ENCODE results near the gene SF3B6. TPM values are rescaled to one million over a fixed set of nuclear protein-coding genes. Genes with fewer than 3 reads are reported as not detected.

Gene SF3B6
- total and polyA plus RNA-seq, 2 experiments from 2014 or later: 140 to 565 TPM

DNA sequence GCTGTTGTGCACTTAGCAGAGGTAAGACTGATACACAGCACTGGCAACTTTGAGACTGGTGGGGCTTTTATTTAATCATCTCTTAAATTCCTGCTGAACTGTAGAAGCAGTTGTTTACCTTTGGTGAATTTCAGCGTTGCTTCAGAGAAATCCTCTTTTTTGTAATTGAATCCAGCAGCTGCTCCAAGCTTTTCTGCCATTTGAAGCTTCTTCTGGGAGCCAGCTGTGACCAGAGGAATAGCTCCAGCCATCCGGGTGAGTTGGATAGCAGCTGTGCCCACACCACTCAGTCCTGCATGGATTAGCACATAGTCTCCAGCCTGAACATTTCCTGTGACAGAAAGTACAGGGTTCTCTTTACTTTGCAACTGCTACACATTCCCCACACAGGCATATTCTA is 4.6 kb upstream of the SF3B6 start (continued):
- TF ChIP-seq JUNB (IDR thresholded peaks at IDR 0.05; ENCODE audit: unreplicated experiment) (no peak), STAT1 (IDR thresholded peaks at IDR 0.05; ENCODE audit: unreplicated experiment) (no peak), ZNF331 (CRISPR knock-in tag; IDR thresholded peaks at IDR 0.05; ENCODE audit: low read depth) (no peak), NANOG (IDR thresholded peaks at IDR 0.05; ENCODE audit: borderline replicate concordance) (no peak), EZH2phosphoT487 (IDR thresholded peaks at IDR 0.05; ENCODE audit: unreplicated experiment) (no peak), POLR2AphosphoS5 (IDR thresholded peaks at IDR 0.05; ENCODE audit: low read depth) (no peak)
- TF ChIP-seq, protein P1, sequence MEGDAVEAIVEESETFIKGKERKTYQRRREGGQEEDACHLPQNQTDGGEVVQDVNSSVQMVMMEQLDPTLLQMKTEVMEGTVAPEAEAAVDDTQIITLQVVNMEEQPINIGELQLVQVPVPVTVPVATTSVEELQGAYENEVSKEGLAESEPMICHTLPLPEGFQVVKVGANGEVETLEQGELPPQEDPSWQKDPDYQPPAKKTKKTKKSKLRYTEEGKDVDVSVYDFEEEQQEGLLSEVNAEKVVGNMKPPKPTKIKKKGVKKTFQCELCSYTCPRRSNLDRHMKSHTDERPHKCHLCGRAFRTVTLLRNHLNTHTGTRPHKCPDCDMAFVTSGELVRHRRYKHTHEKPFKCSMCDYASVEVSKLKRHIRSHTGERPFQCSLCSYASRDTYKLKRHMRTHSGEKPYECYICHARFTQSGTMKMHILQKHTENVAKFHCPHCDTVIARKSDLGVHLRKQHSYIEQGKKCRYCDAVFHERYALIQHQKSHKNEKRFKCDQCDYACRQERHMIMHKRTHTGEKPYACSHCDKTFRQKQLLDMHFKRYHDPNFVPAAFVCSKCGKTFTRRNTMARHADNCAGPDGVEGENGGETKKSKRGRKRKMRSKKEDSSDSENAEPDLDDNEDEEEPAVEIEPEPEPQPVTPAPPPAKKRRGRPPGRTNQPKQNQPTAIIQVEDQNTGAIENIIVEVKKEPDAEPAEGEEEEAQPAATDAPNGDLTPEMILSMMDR (conservative IDR thresholded peaks at IDR 0.05; ENCODE audit: low read depth in 2 of 2): no peak
- TF ChIP-seq, protein P2, sequence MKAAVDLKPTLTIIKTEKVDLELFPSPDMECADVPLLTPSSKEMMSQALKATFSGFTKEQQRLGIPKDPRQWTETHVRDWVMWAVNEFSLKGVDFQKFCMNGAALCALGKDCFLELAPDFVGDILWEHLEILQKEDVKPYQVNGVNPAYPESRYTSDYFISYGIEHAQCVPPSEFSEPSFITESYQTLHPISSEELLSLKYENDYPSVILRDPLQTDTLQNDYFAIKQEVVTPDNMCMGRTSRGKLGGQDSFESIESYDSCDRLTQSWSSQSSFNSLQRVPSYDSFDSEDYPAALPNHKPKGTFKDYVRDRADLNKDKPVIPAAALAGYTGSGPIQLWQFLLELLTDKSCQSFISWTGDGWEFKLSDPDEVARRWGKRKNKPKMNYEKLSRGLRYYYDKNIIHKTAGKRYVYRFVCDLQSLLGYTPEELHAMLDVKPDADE (IDR thresholded peaks at IDR 0.05): no peak
- TF ChIP-seq, protein P3, sequence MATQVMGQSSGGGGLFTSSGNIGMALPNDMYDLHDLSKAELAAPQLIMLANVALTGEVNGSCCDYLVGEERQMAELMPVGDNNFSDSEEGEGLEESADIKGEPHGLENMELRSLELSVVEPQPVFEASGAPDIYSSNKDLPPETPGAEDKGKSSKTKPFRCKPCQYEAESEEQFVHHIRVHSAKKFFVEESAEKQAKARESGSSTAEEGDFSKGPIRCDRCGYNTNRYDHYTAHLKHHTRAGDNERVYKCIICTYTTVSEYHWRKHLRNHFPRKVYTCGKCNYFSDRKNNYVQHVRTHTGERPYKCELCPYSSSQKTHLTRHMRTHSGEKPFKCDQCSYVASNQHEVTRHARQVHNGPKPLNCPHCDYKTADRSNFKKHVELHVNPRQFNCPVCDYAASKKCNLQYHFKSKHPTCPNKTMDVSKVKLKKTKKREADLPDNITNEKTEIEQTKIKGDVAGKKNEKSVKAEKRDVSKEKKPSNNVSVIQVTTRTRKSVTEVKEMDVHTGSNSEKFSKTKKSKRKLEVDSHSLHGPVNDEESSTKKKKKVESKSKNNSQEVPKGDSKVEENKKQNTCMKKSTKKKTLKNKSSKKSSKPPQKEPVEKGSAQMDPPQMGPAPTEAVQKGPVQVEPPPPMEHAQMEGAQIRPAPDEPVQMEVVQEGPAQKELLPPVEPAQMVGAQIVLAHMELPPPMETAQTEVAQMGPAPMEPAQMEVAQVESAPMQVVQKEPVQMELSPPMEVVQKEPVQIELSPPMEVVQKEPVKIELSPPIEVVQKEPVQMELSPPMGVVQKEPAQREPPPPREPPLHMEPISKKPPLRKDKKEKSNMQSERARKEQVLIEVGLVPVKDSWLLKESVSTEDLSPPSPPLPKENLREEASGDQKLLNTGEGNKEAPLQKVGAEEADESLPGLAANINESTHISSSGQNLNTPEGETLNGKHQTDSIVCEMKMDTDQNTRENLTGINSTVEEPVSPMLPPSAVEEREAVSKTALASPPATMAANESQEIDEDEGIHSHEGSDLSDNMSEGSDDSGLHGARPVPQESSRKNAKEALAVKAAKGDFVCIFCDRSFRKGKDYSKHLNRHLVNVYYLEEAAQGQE (IDR thresholded peaks at IDR 0.05; ENCODE audit: unreplicated experiment): no peak

DNA sequence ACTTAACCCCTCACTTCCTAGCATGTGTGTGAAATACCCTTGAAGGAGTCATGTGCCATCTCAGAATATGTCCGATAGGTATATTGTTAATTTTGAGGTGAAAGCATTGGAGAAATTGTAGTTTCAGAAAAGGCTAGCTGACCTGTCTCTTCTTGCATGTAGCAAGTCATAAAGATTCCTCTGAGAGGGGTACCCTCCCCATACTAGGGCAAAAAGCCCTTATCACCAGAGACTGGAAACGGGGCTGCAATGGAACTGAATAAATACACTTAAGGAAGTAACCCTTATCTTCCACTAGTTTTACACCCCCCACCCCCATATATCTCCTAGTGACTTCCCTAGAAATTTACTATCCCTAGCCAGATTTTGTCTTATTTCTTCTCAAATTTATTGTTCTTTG is 1.8 kb upstream of the SF3B6 start:
- Histone ChIP-seq H3F3A (replicated peaks; ENCODE audit: low read depth) (peaks cover 27% of the 10 kb centered on the region), H3K36me3 (ENCODE audit: insufficient read depth) (peaks cover 20% of the 10 kb centered on the region), H4K20me1 (replicated peaks; ENCODE audit: insufficient read depth) (no peaks in the 10 kb centered on the region; the same call in 1 of the 2 replicates), H3K9me2 (ENCODE audit: insufficient read depth) (no peaks in the 10 kb centered on the region), H3K79me2 (replicated peaks; ENCODE audit: insufficient read depth) (peaks cover 33% of the 10 kb centered on the region), H3K4me2 (peak overlapping the region; percentile 98), H3K27me3 (ENCODE audit: insufficient read depth) (no peaks in the 10 kb centered on the region), H2AFZ (peak overlapping the region; percentile 87; the same call in 1 of the 2 replicates), H3K4me1 (ENCODE audit: insufficient read depth) (peaks cover 28% of the 10 kb centered on the region), H3K27ac (ENCODE audit: low read depth) (peak overlapping the region; percentile 93; the same call in 1 of the 2 replicates), H3K4me3 (peak overlapping the region; percentile 90)
- peaks cover 54% of the 10 kb centered on the region for H3K36me3 Mint-ChIP-seq (ENCODE audit: low read depth)
- no peak for DNase-seq (ENCODE audit: low spot score)
- H3K4me3 Mint-ChIP-seq: peak overlapping the region; percentile 96
- H3K9me3 Mint-ChIP-seq: no peaks in the 10 kb centered on the region
- peaks cover 4% of the 10 kb centered on the region for H3K27me3 Mint-ChIP-seq (ENCODE audit: insufficient read depth, low read depth, poor library complexity)
- H3K4me1 Mint-ChIP-seq: peaks cover 24% of the 10 kb centered on the region
- peak overlapping the region; percentile 89 for H3K27ac Mint-ChIP-seq
- no peak for ATAC-seq
- TF ChIP-seq, protein P2 (IDR thresholded peaks at IDR 0.05): no peak
- no peak for TF ChIP-seq JUNB (IDR thresholded peaks at IDR 0.05; ENCODE audit: unreplicated experiment)
- TF ChIP-seq, protein P4, sequence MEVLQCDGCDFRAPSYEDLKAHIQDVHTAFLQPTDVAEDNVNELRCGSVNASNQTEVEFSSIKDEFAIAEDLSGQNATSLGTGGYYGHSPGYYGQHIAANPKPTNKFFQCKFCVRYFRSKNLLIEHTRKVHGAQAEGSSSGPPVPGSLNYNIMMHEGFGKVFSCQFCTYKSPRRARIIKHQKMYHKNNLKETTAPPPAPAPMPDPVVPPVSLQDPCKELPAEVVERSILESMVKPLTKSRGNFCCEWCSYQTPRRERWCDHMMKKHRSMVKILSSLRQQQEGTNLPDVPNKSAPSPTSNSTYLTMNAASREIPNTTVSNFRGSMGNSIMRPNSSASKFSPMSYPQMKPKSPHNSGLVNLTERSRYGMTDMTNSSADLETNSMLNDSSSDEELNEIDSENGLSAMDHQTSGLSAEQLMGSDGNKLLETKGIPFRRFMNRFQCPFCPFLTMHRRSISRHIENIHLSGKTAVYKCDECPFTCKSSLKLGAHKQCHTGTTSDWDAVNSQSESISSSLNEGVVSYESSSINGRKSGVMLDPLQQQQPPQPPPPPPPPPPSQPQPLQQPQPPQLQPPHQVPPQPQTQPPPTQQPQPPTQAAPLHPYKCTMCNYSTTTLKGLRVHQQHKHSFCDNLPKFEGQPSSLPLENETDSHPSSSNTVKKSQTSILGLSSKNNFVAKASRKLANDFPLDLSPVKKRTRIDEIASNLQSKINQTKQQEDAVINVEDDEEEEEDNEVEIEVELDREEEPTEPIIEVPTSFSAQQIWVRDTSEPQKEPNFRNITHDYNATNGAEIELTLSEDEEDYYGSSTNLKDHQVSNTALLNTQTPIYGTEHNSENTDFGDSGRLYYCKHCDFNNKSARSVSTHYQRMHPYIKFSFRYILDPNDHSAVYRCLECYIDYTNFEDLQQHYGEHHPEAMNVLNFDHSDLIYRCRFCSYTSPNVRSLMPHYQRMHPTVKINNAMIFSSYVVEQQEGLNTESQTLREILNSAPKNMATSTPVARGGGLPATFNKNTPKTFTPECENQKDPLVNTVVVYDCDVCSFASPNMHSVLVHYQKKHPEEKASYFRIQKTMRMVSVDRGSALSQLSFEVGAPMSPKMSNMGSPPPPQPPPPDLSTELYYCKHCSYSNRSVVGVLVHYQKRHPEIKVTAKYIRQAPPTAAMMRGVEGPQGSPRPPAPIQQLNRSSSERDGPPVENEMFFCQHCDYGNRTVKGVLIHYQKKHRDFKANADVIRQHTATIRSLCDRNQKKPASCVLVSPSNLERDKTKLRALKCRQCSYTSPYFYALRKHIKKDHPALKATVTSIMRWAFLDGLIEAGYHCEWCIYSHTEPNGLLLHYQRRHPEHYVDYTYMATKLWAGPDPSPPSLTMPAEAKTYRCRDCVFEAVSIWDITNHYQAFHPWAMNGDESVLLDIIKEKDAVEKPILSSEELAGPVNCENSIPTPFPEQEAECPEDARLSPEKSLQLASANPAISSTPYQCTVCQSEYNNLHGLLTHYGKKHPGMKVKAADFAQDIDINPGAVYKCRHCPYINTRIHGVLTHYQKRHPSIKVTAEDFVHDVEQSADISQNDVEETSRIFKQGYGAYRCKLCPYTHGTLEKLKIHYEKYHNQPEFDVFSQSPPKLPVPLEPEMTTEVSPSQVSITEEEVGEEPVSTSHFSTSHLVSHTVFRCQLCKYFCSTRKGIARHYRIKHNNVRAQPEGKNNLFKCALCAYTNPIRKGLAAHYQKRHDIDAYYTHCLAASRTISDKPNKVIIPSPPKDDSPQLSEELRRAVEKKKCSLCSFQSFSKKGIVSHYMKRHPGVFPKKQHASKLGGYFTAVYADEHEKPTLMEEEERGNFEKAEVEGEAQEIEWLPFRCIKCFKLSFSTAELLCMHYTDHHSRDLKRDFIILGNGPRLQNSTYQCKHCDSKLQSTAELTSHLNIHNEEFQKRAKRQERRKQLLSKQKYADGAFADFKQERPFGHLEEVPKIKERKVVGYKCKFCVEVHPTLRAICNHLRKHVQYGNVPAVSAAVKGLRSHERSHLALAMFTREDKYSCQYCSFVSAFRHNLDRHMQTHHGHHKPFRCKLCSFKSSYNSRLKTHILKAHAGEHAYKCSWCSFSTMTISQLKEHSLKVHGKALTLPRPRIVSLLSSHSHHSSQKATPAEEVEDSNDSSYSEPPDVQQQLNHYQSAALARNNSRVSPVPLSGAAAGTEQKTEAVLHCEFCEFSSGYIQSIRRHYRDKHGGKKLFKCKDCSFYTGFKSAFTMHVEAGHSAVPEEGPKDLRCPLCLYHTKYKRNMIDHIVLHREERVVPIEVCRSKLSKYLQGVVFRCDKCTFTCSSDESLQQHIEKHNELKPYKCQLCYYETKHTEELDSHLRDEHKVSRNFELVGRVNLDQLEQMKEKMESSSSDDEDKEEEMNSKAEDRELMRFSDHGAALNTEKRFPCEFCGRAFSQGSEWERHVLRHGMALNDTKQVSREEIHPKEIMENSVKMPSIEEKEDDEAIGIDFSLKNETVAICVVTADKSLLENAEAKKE (CRISPR knock-in tag; IDR thresholded peaks at IDR 0.05): no peak
- no peak for TF ChIP-seq ZNF331 (CRISPR knock-in tag; IDR thresholded peaks at IDR 0.05; ENCODE audit: low read depth)
- no peak for TF ChIP-seq ZNF114 (CRISPR knock-in tag; IDR thresholded peaks at IDR 0.05)
